ENCODE data around the gene SLC2A13. TPM values are rescaled to one million over a fixed set of nuclear protein-coding genes. Genes with fewer than 3 reads are reported as not detected.

Gene SLC2A13
- total RNA-seq, 4 donors from 2014 or later, result 20.5 to 35.1 (median 21.9) TPM

DNA sequence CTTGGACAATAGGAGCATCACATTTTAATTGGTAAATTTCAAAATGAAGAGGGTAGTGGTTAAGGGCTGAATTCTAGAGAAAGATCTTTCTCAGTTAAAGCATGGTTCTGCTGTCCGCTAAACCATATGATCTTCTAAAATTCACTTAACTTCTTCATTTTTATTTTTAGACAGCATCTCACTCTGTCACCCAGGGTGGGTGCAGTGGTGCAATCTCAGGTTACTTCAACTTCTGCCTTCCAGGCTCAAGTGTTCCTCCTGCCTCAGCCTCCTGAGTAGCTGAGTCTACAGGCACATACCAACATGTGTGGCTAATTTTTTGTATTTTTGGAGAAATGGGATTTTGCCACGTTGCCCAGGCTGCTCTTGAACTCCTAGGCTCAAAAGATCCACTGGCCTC is 259.6 kb downstream of the SLC2A13 start:
- H3K9me3 ChIP-seq, result no peaks in the 10 kb centered on the region
- DNase-seq (ENCODE audit: low spot score in 2 of 2), result no peak
- H3K4me1 ChIP-seq, result no peaks in the 10 kb centered on the region
- TF ChIP-seq POLR2A (IDR thresholded peaks at IDR 0.05), result no peak
- TF ChIP-seq EP300 (IDR thresholded peaks at IDR 0.05), result no peak
- TF ChIP-seq CTCF (IDR thresholded peaks at IDR 0.05), result no peak
- no peak overlapping the region for H3K4me3 ChIP-seq
- no peaks in the 10 kb centered on the region for H3K36me3 ChIP-seq
- no peak overlapping the region for H3K27ac ChIP-seq
- H3K27me3 ChIP-seq, result no peaks in the 10 kb centered on the region
- WGBS, 2 donors, result 93 to 95% methylated on average over 2 of the region's 2 CpGs

DNA sequence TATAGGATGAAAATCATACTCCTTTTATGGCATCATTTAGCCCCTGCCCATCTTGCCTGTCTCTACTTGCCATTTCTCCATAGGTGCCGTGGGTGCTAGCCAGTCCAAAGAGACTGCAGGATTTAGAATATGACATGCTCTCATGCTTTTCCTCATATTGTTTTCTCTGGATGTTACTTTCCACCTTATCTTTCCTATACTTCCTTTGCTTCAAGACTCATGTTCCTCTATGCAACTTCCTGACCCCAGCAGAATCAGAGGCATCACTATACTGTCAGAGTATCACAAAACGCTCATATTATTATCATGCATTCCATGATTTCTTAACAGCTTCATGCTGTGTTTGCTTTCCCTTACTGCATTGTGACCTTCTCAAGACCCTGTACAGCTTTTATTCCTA is 265.5 kb downstream of the SLC2A13 start:
- TF ChIP-seq EP300 (IDR thresholded peaks at IDR 0.05), result no peak
- TF ChIP-seq POLR2A (IDR thresholded peaks at IDR 0.05), result no peak
- no peak for TF ChIP-seq CTCF (IDR thresholded peaks at IDR 0.05)
- Histone ChIP-seq H3K9me3 (no peaks in the 10 kb centered on the region), H3K27ac (no peak overlapping the region), H3K36me3 (peaks cover 0 to 10% (median 0%) of the 10 kb centered on the region in 3 donors), H3K4me1 (no peaks in the 10 kb centered on the region), H3K4me3 (no peak overlapping the region), H3K27me3 (no peaks in the 10 kb centered on the region)
- 83 to 97% methylated on average over 2 of the region's 2 CpGs for WGBS, 2 donors
- DNase-seq (ENCODE audit: low spot score in 2 of 2), result no peak

GRCh38 chr12:39839072-39839471 is 266.8 kb downstream of the SLC2A13 start:
- WGBS, 2 donors, result 86 to 91% methylated on average over 6 of the region's 6 CpGs
- Histone ChIP-seq H3K4me1 (no peaks in the 10 kb centered on the region), H3K36me3 (peaks cover 0 to 10% (median 0%) of the 10 kb centered on the region in 3 donors), H3K27me3 (no peaks in the 10 kb centered on the region), H3K27ac (no peak overlapping the region), H3K9me3 (no peaks in the 10 kb centered on the region), H3K4me3 (no peak overlapping the region)
- DNase-seq (ENCODE audit: low spot score in 2 of 2), result no peak
- no peak for TF ChIP-seq EP300 (IDR thresholded peaks at IDR 0.05)

DNA sequence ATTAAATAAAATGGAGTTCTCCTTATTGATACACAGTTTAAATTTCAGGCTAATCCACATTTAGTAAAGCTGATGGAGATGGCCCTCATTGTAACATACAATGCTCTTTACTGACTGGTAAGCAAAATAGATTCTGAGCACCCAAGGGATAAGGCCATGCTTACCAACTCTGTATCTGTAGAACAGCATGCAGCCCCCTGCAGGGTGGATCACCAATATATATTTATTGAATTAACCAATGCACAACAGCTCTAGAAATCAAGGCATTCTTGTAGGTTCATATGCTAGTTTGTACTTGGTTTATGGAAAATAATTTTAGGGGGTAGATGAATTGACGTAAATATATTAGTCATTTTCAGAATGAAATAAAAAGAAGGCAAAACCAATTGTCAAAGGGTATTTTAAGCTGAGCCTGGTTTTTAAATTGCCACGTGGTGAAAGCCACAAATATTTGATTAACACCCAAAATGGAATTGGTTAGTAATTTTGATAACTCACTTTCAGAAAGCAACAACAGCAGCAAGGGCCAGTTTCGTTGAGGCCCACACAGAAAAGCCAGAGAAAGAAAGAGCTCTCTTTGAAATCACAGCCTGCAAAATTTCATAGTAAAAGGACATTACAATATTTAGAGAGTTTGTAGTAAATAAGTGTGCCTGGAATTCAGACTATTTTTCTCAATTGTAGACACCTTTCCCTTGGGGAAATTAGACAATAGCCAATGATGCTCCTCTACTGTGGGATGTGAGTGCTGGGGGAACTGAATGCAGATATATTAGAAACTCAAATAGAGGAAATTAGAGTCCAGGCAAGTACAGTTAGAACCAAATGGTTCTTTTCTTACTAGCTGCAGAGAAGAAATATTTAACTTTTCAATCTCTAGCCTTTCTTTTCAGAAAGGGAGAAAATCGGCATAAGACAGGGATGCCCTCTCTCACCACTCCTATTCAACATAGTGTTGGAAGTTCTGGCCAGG is 270.1 kb downstream of the SLC2A13 start:
- Histone ChIP-seq H3K4me1 (no peaks in the 10 kb centered on the region), H3K27me3 (no peaks in the 10 kb centered on the region), H3K9me3 (no peaks in the 10 kb centered on the region), H3K4me3 (no peak overlapping the region), H3K27ac (no peak overlapping the region), H3K36me3 (peaks cover 0 to 10% (median 0%) of the 10 kb centered on the region in 3 donors)
- TF ChIP-seq CTCF (IDR thresholded peaks at IDR 0.05) (no peak), EP300 (IDR thresholded peaks at IDR 0.05) (no peak), POLR2A (IDR thresholded peaks at IDR 0.05) (no peak)
- 77 to 78% methylated on average over 4 of the region's 4 CpGs for WGBS, 2 donors
- DNase-seq (ENCODE audit: low spot score in 2 of 2), result no peak

DNA sequence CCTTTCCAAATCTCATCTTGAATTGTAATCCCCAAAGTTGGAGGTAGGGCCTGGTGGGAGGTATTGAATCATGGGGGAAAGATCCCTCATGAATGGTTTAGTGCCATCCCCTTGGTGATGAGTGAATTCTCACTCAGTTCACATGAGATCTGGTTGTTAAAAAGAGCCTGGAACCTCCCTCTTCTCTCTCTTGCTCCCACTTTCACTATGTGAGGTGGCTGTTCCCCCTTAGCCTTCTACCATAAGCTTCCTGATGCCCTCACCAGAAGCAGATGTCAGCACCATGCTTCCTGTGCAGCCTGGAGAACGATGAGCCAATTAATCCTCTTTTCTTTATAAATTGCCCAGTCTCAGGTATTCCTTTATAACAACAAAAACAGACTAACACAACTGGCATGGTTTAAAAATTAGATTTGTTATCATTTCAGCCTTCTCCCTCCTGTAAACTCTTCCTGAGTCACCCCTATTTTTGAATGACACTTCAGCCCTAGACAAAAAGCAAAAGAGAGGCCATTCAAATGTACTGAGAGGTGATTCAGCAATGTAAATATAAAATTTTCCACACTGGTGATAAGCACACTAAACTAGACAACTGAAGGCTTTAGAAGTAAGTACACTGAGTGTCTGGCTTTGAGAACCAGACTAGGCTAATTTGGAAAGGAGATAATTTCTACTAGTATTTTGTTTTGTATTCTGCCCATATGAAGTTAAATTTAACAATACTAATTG is 274.1 kb downstream of the SLC2A13 start:
- peaks cover 0 to 3% (median 0%) of the 10 kb centered on the region in 4 donors for H3K9me3 ChIP-seq
- no peak overlapping the region for H3K27ac ChIP-seq
- 63 to 72% methylated on average over 1 of the region's 1 CpG for WGBS, 2 donors
- peaks cover 0 to 14% (median 0%) of the 10 kb centered on the region in 3 donors for H3K36me3 ChIP-seq
- no peaks in the 10 kb centered on the region for H3K27me3 ChIP-seq
- H3K4me3 ChIP-seq, result no peak overlapping the region
- TF ChIP-seq EP300 (IDR thresholded peaks at IDR 0.05) (no peak), CTCF (IDR thresholded peaks at IDR 0.05) (no peak), POLR2A (IDR thresholded peaks at IDR 0.05) (no peak)
- no peak for DNase-seq (ENCODE audit: low spot score in 2 of 2)
- no peaks in the 10 kb centered on the region for H3K4me1 ChIP-seq

Measured in tibial nerve (tissue), 4 donors.